Measurements from ENCODE around the gene C4orf50. TPM values are rescaled to one million over a fixed set of nuclear protein-coding genes. Genes with fewer than 3 reads are reported as not detected.

The C4orf50 gene
- total and polyA plus RNA-seq, 8 donors, result under 0.01 to 0.23 (median 0.07) TPM

GRCh38 chr4:5916229-5916628 lies 102.0 kb downstream of the C4orf50 start:
- intact Hi-C loops (cut with DNase I), result no loop called here
- no peak for FAIRE-seq
- 47 to 52% methylated on average over 3 of the region's 3 CpGs for WGBS, 2 donors
- no peaks in the 10 kb centered on the region for H3K9me3 ChIP-seq
- DNase-seq, result no peak
- no peak overlapping the region for H3K4me3 ChIP-seq
- no peak for TF ChIP-seq CTCF (IDR thresholded peaks at IDR 0.05)
- H3K27ac ChIP-seq, result no peak overlapping the region
- no peaks in the 10 kb centered on the region for H3K27me3 ChIP-seq
- no peaks in the 10 kb centered on the region for H3K4me1 ChIP-seq
- no peaks in the 10 kb centered on the region for H3K36me3 ChIP-seq
- no peak for ATAC-seq

- no peak for FAIRE-seq
- intact Hi-C loops (cut with DNase I), result no loop called here
These were observed 104.8 kb downstream of the C4orf50 start for GRCh38 chr4:5913454-5913853.

GRCh38 chr4:5912614-5913019 lies 105.6 kb downstream of the C4orf50 start:
- H3K36me3 ChIP-seq, result no peaks in the 10 kb centered on the region
- WGBS, 2 donors, result 86 to 93% methylated on average over 1 of the region's 1 CpG
- DNase-seq (no peak), FAIRE-seq (no peak), ATAC-seq (no peak)
- H3K9me3 ChIP-seq, result no peaks in the 10 kb centered on the region
- intact Hi-C loops (cut with DNase I), result no loop called here
- H3K4me3 ChIP-seq, result no peak overlapping the region
- H3K27ac ChIP-seq, result no peak overlapping the region
- no peak for TF ChIP-seq CTCF (IDR thresholded peaks at IDR 0.05)
- H3K27me3 ChIP-seq, result no peaks in the 10 kb centered on the region
- H3K4me1 ChIP-seq, result no peaks in the 10 kb centered on the region

More at GRCh38 chr4:5913454-5913853, 104.8 kb downstream of the C4orf50 start:
- Histone ChIP-seq H3K27me3 (no peaks in the 10 kb centered on the region), H3K36me3 (no peaks in the 10 kb centered on the region), H3K4me3 (no peak overlapping the region), H3K4me1 (no peaks in the 10 kb centered on the region), H3K9me3 (no peaks in the 10 kb centered on the region), H3K27ac (no peak overlapping the region)
- no peak for DNase-seq
- no peak for TF ChIP-seq CTCF (IDR thresholded peaks at IDR 0.05)
- 68 to 76% methylated on average over 7 of the region's 7 CpGs for WGBS, 2 donors
- ATAC-seq, result no peak

DNA sequence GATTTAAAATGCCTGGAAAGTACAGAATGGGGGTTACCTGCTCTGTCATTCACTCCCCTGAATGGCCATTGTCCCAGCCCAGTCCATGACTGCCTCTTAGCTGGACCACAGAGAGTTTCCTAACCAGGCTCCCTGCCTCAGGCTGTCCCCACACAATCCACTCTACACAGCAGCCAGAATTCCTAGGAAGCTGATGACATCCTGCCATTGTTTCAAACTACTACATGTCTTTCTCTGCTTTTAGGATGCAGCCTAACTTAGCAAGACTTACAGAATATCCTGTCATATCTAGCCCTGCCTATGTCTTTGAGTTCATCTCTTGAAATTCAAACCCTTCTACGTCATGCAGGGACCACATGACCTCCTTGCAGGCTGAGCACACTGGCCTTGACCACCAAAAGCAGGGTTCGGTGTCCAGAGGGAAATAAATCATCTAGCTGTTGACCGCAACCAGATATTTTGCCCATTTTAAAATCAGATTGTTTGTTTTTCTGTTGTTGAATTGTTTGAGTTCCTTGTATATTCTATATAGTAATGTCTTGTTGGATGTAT lies 109.3 kb downstream of the C4orf50 start:
- 46% methylated on average over 3 of the region's 3 CpGs for WGBS, 2 donors
- H3K27ac ChIP-seq, result no peak overlapping the region

More for the DNA sequence above, 109.3 kb downstream of the C4orf50 start:
- H3K9me3 ChIP-seq, result no peaks in the 10 kb centered on the region
- FAIRE-seq, result no peak
- no peak for DNase-seq
- no peaks in the 10 kb centered on the region for H3K4me1 ChIP-seq
- no peaks in the 10 kb centered on the region for H3K36me3 ChIP-seq
- no peaks in the 10 kb centered on the region for H3K27me3 ChIP-seq
- no peak overlapping the region for H3K4me3 ChIP-seq
- no peak for ATAC-seq
- intact Hi-C loops (cut with DNase I), result no loop called here
- no peak for TF ChIP-seq CTCF (IDR thresholded peaks at IDR 0.05)
